ENCODE measurements around the gene PSMB7.

GRCh38 chr9:124373851-124374250 is 41.4 kb downstream of the PSMB7 start:
- TF ChIP-seq POLR2A (IDR thresholded peaks at IDR 0.05) (no peak), CTCF (IDR thresholded peaks at IDR 0.05 in 4 of 5, conservative IDR thresholded peaks at IDR 0.05 in 1 of 5) (no peak)

Data from gastrocnemius medialis (tissue), 4 donors.